Brain microvascular endothelial cell (primary cell): ENCODE results near the gene HES4.

Source experiments
- DNase-seq: peaks from one replicate; pipeline ENCODE4 v3.0.0-alpha.2; 2020
- H3K27ac ChIP-seq: fragments of 250-450 bp; sonication (Bioruptor Pico); 2 replicates; pipeline ENCODE4 v1.5.1; 2020; ENCODE audit warnings: mild to moderate bottlenecking, moderate library complexity
- H3K27me3 ChIP-seq: fragments of 250-450 bp; sonication (Bioruptor Pico); replicated peaks from 2 replicates; pipeline ENCODE4 v1.5.1; 2020; ENCODE audit warnings: mild to moderate bottlenecking
- H3K36me3 ChIP-seq: fragments of 250-450 bp; sonication (Bioruptor Pico); replicated peaks from 2 replicates; pipeline ENCODE4 v1.5.1; 2020; ENCODE audit warnings: mild to moderate bottlenecking
- H3K4me3 ChIP-seq: 2 replicates; pipeline ENCODE4 v1.5.1; 2011; ENCODE audit warnings: low read depth, mild to moderate bottlenecking, control low read depth, low read length, moderate library complexity
- in situ Hi-C: cut with HindIII; loops from 2 replicates; pipeline ENCODE4 v1.10.0; 2017; ENCODE audit warnings: low sequenced_read_pairs, low pct_ligation_motif_present
- TF ChIP-seq, protein P1 (sequence below): IDR thresholded peaks from 2 replicates; pipeline ENCODE4 v1.5.1; 2011; ENCODE audit warnings: low read depth, mild to moderate bottlenecking, moderate library complexity, low read length, control low read depth, inconsistent platforms; ENCODE audit errors: missing control alignments

The HES4 gene

DNA sequence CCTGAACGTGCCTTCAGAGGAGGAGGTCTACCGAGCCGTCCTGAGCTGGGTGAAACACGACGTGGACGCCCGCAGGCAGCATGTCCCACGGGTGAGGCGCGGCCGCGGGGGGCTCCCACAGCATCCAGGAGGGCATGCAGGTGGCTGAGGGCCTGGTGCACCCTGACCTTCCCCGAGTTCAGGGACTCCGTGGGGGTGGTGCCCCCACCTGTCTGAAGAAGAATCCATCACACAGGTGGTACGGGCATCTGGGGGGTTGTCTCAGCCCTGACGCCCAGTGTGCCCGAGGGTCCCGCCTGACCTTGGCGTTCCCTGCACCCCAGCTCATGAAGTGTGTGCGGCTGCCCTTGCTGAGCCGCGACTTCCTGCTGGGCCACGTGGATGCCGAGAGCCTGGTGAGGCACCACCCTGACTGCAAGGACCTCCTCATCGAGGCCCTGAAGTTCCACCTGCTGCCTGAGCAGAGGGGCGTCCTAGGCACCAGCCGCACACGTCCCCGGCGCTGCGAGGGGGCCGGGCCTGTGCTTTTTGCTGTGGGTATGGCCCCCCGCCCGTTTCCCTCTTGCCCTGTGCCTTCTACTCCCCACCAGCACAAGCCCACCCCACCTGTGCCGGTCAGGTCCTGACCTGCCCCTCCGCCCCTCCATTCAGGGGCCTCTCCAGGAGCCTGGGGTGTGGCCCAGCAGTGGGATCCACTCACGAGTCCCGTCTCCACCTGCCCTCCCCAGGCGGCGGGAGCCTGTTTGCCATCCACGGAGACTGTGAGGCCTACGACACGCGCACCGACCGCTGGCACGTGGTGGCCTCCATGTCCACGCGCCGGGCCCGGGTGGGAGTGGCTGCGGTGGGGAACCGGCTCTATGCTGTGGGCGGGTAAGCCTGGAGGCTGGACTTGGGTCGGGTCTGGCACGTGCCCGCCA is 37.3 kb downstream of the HES4 start:
- in situ Hi-C loops = no loop called here
- no peak overlapping the region for H3K4me3 ChIP-seq
- DNase-seq = no peak

DNA sequence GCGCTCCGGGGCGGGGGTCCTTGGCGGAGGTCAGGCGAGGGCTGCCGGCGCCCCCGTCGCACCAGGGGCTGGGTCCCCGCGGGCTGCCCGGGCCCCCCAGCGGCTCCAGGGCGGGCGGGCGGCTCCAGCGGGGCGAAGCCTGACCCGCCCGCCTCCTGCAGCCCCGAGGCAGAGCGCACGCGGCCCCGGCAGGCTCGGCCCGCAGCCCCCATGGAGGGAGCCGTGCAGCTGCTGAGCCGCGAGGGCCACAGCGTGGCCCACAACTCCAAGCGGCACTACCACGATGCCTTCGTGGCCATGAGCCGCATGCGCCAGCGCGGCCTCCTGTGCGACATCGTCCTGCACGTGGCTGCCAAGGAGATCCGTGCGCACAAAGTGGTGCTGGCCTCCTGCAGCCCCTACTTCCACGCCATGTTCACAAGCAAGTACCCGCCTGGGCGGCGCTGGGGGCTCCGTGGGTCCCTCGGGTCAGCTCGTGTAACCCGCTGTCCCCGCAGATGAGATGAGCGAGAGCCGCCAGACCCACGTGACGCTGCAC is 38.7 kb downstream of the HES4 start:
- Histone ChIP-seq H3K27me3 (no peaks in the 10 kb centered on the region), H3K27ac (no peak overlapping the region), H3K4me3 (peak overlapping the region; percentile 56), H3K36me3 (peaks cover 23% of the 10 kb centered on the region)
- in situ Hi-C loops = no loop called here
- DNase-seq = no peak
- TF ChIP-seq, protein P1, sequence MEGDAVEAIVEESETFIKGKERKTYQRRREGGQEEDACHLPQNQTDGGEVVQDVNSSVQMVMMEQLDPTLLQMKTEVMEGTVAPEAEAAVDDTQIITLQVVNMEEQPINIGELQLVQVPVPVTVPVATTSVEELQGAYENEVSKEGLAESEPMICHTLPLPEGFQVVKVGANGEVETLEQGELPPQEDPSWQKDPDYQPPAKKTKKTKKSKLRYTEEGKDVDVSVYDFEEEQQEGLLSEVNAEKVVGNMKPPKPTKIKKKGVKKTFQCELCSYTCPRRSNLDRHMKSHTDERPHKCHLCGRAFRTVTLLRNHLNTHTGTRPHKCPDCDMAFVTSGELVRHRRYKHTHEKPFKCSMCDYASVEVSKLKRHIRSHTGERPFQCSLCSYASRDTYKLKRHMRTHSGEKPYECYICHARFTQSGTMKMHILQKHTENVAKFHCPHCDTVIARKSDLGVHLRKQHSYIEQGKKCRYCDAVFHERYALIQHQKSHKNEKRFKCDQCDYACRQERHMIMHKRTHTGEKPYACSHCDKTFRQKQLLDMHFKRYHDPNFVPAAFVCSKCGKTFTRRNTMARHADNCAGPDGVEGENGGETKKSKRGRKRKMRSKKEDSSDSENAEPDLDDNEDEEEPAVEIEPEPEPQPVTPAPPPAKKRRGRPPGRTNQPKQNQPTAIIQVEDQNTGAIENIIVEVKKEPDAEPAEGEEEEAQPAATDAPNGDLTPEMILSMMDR = no peak

More for the DNA sequence above, 37.3 kb downstream of the HES4 start:
- Histone ChIP-seq H3K36me3 (peaks cover 16% of the 10 kb centered on the region), H3K27ac (no peak overlapping the region), H3K27me3 (no peaks in the 10 kb centered on the region)
- TF ChIP-seq, protein P1 = no peak

DNA sequence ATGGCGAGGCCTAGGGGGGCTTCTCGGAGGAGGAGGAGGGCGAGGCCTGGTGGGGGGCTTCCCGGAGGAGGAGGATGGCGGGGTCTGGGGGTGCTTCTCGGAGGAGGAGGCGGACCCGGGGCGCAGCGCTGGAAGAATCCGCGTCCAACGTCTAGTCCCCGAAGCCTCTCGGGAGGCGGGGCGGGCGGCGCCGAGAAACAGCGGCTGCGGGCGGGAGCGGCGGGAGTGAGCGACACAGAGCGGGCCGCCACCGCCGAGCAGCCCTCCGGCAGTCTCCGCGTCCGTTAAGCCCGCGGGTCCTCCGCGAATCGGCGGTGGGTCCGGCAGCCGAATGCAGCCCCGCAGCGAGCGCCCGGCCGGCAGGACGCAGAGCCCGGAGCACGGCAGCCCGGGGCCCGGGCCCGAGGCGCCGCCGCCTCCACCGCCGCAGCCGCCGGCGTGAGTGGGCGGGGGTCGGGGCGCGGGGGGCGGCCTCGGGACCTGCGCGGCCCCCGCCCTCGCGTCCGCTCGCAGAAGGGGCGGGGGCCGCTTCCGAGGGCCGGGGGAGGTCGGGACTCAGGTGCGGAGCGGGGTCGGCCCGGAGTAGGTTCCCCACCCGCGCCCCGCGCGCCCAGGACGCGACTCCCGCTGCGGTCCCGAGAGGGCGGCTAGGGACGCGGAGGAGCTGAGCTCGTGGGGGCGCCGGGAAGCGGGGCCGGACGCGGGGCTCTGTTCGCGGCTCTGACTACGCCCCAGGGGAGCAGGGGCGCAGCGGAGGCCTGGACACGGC is 39.4 kb downstream of the HES4 start, which contains the start of gene KLHL17:
Gene KLHL17 (plus strand): TSS at position 222 of the 769 bp plus-strand sequence. CDS start 110 bp downstream, at position 332.
- no peak within 1 kb of the TSS for H3K27ac ChIP-seq
- in situ Hi-C loops = no loop called here
- peaks cover 28% of the 10 kb centered on the region for H3K36me3 ChIP-seq
- peak within 1 kb of the TSS; percentile 56 for H3K4me3 ChIP-seq
- TF ChIP-seq, protein P1 = no peak
- no peaks in the 10 kb centered on the region for H3K27me3 ChIP-seq
- DNase-seq = peak; percentile 62

DNA sequence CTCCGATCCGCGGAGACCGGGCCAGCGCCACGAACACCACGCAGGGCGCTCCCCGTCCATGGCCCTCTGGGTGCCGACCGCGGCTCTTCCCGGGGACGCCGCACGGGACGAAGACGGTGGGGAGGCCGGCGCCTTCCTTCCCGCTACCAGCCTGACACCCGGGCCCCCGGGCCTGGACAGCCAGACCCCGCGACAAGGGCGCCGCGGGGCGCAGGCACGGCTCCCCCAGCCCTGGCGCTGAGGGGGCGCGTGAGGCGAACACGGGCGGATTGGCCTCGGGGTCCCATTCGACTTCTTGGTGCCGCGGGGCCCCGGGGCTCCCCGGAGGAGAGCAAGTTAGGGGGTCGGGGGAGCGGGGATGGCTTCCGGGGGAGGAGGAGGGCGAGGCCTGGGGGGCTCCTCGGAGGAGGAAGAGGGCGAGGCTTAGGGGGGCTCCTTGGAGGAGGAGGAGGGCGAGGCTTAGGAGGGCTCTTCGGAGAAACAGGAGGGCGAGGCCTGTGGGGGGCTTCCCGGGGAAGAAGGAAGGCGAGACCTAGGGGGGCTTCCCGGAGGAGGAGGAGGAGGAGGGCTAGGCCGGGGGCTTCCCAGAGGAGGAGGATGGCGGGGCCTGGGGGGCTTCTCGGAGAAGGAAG is 40.0 kb downstream of the HES4 start:
- Histone ChIP-seq H3K36me3 (peaks cover 35% of the 10 kb centered on the region), H3K27me3 (no peaks in the 10 kb centered on the region), H3K27ac (no peak overlapping the region), H3K4me3 (peak overlapping the region; percentile 56)
- TF ChIP-seq, protein P1 = no peak
- no peak for DNase-seq
- in situ Hi-C loops = no loop called here

DNA sequence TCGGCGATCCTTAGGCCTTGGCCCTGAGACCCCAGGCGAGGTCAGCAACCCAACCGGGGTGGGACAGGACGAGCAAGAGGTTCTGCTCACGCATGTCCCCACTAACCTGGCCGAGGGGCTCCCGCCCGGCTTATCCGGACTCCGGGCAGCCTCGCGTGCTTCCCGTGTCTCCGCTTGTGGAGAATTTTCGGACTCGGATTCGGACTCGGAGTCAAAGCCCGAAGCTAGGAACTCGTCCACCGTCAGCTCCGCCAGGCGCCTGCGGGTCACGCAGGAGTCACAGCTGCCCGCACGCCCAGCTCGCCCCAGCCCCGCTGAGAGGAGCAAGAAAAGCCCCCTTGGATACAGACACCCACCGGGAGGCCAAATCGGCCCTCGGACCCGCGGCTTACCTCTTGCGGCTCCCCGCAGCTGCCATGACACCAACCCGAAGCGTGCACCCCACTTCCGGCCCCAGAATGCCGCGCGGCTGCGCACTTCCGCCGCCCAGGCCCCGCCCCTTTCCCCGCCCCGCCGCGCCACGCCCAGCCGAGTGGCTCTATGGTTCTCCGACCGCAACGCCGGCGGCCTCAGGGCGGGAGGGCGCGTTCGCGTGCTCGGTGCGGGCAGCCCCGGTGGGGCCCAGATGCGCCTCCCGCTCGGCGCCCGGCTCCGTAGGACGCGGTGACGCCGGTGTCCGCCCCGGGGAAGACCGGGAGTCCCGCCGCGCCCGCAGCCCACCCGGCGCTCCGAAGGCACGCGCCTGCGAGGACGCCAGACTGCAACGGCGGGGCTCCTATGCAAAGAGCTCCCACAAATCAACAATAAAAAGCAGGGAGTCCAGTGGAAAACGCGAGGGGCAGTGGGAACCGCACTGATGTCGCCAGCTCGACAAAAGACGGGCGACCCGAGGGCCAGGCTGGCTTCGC is 40.8 kb downstream of the HES4 start, which contains the start of gene NOC2L:
Gene NOC2L (minus strand): TSS at position 434 of the 908 bp plus-strand sequence. CDS start 16 bp downstream, at position 418.
- TF ChIP-seq, protein P1 = no peak
- in situ Hi-C loops = no loop called here
- DNase-seq = peak; percentile 81
- no peaks in the 10 kb centered on the region for H3K27me3 ChIP-seq
- peaks cover 41% of the 10 kb centered on the region for H3K36me3 ChIP-seq
- peak within 1 kb of the TSS; percentile 65 for H3K27ac ChIP-seq
- peak within 1 kb of the TSS; percentile 97 for H3K4me3 ChIP-seq
